AG09309 (cell line): Measurements from ENCODE around the gene PRRC2B.
A peak's percentile ranks its signal among the peaks of the same experiment; 100 is the strongest.

Source experiments
- DNase-seq: peaks from one replicate; pipeline ENCODE4 v3.0.0-alpha.2; 2010; ENCODE audit warnings: low read depth
- H3K4me3 ChIP-seq: 2 replicates; pipeline ENCODE4 v1.5.1; 2011; ENCODE audit warnings: mild to moderate bottlenecking, low read depth, low read length, moderate library complexity; ENCODE audit not compliant: control insufficient read depth
- TF ChIP-seq, protein P1 (sequence below): IDR thresholded peaks from 2 replicates; pipeline ENCODE4 v1.5.1; 2011; ENCODE audit warnings: mild to moderate bottlenecking, low read depth, low read length, inconsistent platforms; ENCODE audit not compliant: insufficient read depth, control insufficient read depth; ENCODE audit errors: missing control alignments

Gene PRRC2B

GRCh38 chr9:131423171-131423581 is 29.3 kb downstream of the PRRC2B start:
- TF ChIP-seq, protein P1, sequence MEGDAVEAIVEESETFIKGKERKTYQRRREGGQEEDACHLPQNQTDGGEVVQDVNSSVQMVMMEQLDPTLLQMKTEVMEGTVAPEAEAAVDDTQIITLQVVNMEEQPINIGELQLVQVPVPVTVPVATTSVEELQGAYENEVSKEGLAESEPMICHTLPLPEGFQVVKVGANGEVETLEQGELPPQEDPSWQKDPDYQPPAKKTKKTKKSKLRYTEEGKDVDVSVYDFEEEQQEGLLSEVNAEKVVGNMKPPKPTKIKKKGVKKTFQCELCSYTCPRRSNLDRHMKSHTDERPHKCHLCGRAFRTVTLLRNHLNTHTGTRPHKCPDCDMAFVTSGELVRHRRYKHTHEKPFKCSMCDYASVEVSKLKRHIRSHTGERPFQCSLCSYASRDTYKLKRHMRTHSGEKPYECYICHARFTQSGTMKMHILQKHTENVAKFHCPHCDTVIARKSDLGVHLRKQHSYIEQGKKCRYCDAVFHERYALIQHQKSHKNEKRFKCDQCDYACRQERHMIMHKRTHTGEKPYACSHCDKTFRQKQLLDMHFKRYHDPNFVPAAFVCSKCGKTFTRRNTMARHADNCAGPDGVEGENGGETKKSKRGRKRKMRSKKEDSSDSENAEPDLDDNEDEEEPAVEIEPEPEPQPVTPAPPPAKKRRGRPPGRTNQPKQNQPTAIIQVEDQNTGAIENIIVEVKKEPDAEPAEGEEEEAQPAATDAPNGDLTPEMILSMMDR: no peak
- no peak for DNase-seq
- H3K4me3 ChIP-seq: no peak overlapping the region

- no peak for DNase-seq
Measured at GRCh38 chr9:131426545-131426944, 32.7 kb downstream of the PRRC2B start.

GRCh38 chr9:131429121-131430012 is 35.5 kb downstream of the PRRC2B start:
- DNase-seq: no peak
- no peak overlapping the region for H3K4me3 ChIP-seq
- TF ChIP-seq, protein P1: no peak

More at GRCh38 chr9:131426545-131426944, 32.7 kb downstream of the PRRC2B start:
- H3K4me3 ChIP-seq: no peak overlapping the region
- TF ChIP-seq, protein P1: no peak

- DNase-seq: no peak
- no peak overlapping the region for H3K4me3 ChIP-seq
- TF ChIP-seq, protein P1: no peak
Measured at GRCh38 chr9:131432050-131432449, 38.2 kb downstream of the PRRC2B start.

DNA sequence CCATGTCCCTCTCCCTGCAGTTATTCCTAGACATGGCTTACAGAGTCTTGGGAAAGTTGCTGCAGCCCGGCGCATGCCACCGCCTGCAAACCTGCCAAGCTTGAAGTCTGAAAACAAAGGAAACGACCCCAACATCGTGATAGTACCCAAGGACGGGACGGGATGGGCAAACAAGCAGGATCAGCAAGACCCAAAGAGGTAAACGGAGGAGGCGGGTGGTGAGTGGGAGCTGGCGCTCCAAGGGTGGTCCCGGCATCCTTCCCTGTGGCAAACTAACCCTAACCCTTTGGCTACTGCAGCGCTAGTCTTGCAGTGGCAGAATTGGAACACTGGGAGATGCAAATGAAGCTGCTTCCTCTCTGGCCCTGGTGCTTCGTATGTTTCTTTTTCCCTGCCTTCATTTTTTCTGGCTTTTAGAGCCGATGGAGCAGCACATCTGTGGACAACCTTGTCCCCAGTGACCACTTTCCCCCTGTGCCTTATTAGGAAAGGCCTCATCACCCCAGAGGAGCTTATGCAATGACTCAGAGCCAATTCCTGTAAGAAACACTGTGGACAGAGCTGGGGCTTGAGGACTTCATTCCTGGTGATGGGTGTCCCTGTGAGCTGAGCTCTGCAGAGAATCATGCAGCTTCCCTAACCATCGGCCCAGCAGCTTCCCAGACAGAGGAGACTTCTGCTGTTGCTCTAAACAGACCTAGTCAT is 38.9 kb downstream of the PRRC2B start:
- peak; percentile 67 for DNase-seq
- no peak overlapping the region for H3K4me3 ChIP-seq
- TF ChIP-seq, protein P1: no peak

DNA sequence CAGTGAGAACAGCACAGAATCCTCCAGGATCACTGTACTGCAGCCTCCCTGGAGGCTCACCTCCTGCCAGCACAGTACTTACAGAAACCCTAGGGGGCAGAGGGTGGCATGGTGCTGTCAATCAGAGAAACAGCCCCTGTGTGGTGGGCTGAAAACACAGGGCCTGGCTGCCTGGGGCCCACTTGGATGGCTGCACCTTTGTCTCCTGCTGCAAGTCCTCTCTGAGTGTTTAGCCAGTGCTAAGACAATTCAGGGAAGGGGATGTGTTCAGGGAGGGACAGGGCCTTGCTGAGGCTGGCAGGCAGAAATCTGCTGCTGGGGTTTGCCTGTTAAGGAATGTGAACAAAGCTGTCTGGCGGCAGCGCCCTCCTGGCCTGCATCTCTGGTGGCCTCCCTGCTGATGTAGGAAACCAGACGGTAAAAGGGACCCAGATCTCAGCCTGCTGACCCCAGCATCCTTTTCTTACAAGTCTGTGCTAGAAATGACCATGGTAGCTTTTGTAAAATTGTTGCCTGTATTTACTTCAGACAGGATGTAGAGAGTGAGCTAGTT is 39.5 kb downstream of the PRRC2B start:
- no peak for DNase-seq
- TF ChIP-seq, protein P1: no peak
- H3K4me3 ChIP-seq: no peak overlapping the region
